ENCODE data around the gene INPP5E.

Gene INPP5E

GRCh38 chr9:136473354-136473721 lies 33.7 kb upstream of the INPP5E start:
- DNase-seq: no peak

GRCh38 chr9:136472640-136473353 lies 33.2 kb upstream of the INPP5E start:
- DNase-seq: no peak

GRCh38 chr9:136471802-136472487 lies 32.3 kb upstream of the INPP5E start:
- DNase-seq: no peak

GRCh38 chr9:136470792-136471469 lies 31.3 kb upstream of the INPP5E start:
- no peak for DNase-seq

- DNase-seq: no peak
Measured at GRCh38 chr9:136470356-136470755, 30.7 kb upstream of the INPP5E start.

- no peak for DNase-seq
Measured at GRCh38 chr9:136467766-136468165, 28.1 kb upstream of the INPP5E start.

GRCh38 chr9:136466155-136466541 lies 26.5 kb upstream of the INPP5E start:
- DNase-seq: no peak

GRCh38 chr9:136465500-136466154 lies 26.0 kb upstream of the INPP5E start:
- no peak for DNase-seq

GRCh38 chr9:136464241-136464640 lies 24.6 kb upstream of the INPP5E start:
- DNase-seq: no peak

- DNase-seq: no peak
Measured at GRCh38 chr9:136463578-136463977, 23.9 kb upstream of the INPP5E start.

- no peak for DNase-seq
Measured at GRCh38 chr9:136462664-136463063, 23.0 kb upstream of the INPP5E start.

- DNase-seq: no peak
Measured at GRCh38 chr9:136460772-136461325, 21.2 kb upstream of the INPP5E start.

- no peak for DNase-seq
Measured at GRCh38 chr9:136459425-136459824, 19.8 kb upstream of the INPP5E start.

GRCh38 chr9:136457326-136457725 lies 17.7 kb upstream of the INPP5E start:
- no peak for DNase-seq

- no peak for DNase-seq
Measured at GRCh38 chr9:136456258-136456657, 16.6 kb upstream of the INPP5E start.

- no peak for DNase-seq
Measured at GRCh38 chr9:136455043-136456002, 15.7 kb upstream of the INPP5E start.

GRCh38 chr9:136454026-136454796 lies 14.6 kb upstream of the INPP5E start:
- no peak for DNase-seq

- no peak for DNase-seq
Measured at GRCh38 chr9:136453326-136453725, 13.7 kb upstream of the INPP5E start.

GRCh38 chr9:136451221-136451877 lies 11.7 kb upstream of the INPP5E start:
- DNase-seq: no peak

GRCh38 chr9:136448655-136449054 lies 9.0 kb upstream of the INPP5E start:
- DNase-seq: no peak

Measured in GOT3 (cell line).